Hepatocyte (in vitro differentiated cells): ENCODE data around the gene PTPRR. TPM values are rescaled to one million over a fixed set of nuclear protein-coding genes. Genes with fewer than 3 reads are reported as not detected.

Source experiments
- DNase-seq: peaks from one replicate; pipeline ENCODE4 v3.0.0-alpha.2; 2016; ENCODE audit warnings: low spot score
- H2AFZ ChIP-seq: fragments of 200-600 bp; sonication (generic); 2 replicates; pipeline ENCODE4 v1.6.0; 2016; ENCODE audit warnings: antibody characterized with exemption, mild to moderate bottlenecking
- H3K27ac ChIP-seq: fragments of 200-600 bp; sonication (generic); 2 replicates; pipeline ENCODE4 v1.5.1; 2016; ENCODE audit warnings: mild to moderate bottlenecking
- H3K27me3 ChIP-seq: fragments of 200-600 bp; sonication (generic); 2 replicates; pipeline ENCODE4 v1.6.1; 2016
- H3K36me3 ChIP-seq: fragments of 200-600 bp; sonication (generic); replicated peaks from 2 replicates; pipeline ENCODE4 v1.5.1; 2016; ENCODE audit warnings: low read depth; ENCODE audit not compliant: insufficient read depth
- H3K4me1 ChIP-seq: fragments of 200-600 bp; sonication (generic); 2 replicates; pipeline ENCODE4 v1.5.1; 2016; ENCODE audit warnings: mild to moderate bottlenecking, moderate library complexity; ENCODE audit not compliant: insufficient read depth
- H3K4me2 ChIP-seq: fragments of 200-600 bp; sonication (generic); 2 replicates; pipeline ENCODE4 v1.6.0; 2016
- H3K4me3 ChIP-seq: fragments of 200-600 bp; sonication (generic); 2 replicates; pipeline ENCODE4 v1.5.1; 2016; ENCODE audit warnings: mild to moderate bottlenecking
- H3K79me2 ChIP-seq: fragments of 200-600 bp; sonication (generic); 2 replicates; pipeline ENCODE4 v1.6.0; 2017; ENCODE audit warnings: mild to moderate bottlenecking
- H3K9me2 ChIP-seq: fragments of 200-600 bp; sonication (generic); replicated peaks from 2 replicates; pipeline ENCODE4 v1.6.0; 2017; ENCODE audit warnings: mild to moderate bottlenecking; ENCODE audit not compliant: insufficient read depth
- H3K9me3 ChIP-seq: fragments of 200-600 bp; sonication (generic); 2 replicates; pipeline ENCODE4 v1.5.1; 2016; ENCODE audit warnings: low read depth, mild to moderate bottlenecking
- H4K20me1 ChIP-seq: fragments of 200-600 bp; sonication (generic); 2 replicates; pipeline ENCODE4 v1.6.0; 2016; ENCODE audit warnings: mild to moderate bottlenecking; ENCODE audit not compliant: insufficient read depth, poor library complexity, severe bottlenecking
- EZH2 ChIP-seq: fragments of 200-600 bp; sonication (generic); IDR thresholded peaks from 2 replicates; pipeline ENCODE4 v1.6.1; 2016; ENCODE audit warnings: antibody characterized with exemption, mild to moderate bottlenecking, borderline replicate concordance
- EZH2phosphoT487 ChIP-seq: fragments of 200-600 bp; sonication (generic); IDR thresholded peaks from one replicate; pipeline ENCODE4 v1.6.1; 2018; ENCODE audit warnings: antibody characterized with exemption, mild to moderate bottlenecking, low read depth, moderate library complexity; ENCODE audit not compliant: unreplicated experiment, severe bottlenecking
- WGBS: methylation state at CpG from one replicate; pipeline ENCODE4 v1.1.6; 2016; ENCODE audit warnings: low lambda C conversion rate; ENCODE audit errors: missing lambda C conversion rate; 5-methylcytosine and 5-hydroxymethylcytosine counted together
- polyA plus RNA-seq: library from polyadenylated mRNA; unstranded; fragments of >200 nt; fragmentation: Nextera tagmentation; extraction: Ambion mirVana; gene quantifications from 2 replicates; pipeline ENCODE4 v1.2.1, GENCODE V29; 2016
- total RNA-seq: library from RNA; depleted of rRNA; stranded (reverse); fragments of >200 nt; gene quantifications from 2 replicates; pipeline ENCODE4 v1.2.3, GENCODE V29; 2014
- TF ChIP-seq, protein P1 (sequence below): fragments of 200-600 bp; sonication (generic); IDR thresholded peaks from 2 replicates; pipeline ENCODE4 v1.5.1; 2016; ENCODE audit warnings: antibody characterized with exemption, mild to moderate bottlenecking; ENCODE audit not compliant: poor library complexity

PTPRR gene, protein sequence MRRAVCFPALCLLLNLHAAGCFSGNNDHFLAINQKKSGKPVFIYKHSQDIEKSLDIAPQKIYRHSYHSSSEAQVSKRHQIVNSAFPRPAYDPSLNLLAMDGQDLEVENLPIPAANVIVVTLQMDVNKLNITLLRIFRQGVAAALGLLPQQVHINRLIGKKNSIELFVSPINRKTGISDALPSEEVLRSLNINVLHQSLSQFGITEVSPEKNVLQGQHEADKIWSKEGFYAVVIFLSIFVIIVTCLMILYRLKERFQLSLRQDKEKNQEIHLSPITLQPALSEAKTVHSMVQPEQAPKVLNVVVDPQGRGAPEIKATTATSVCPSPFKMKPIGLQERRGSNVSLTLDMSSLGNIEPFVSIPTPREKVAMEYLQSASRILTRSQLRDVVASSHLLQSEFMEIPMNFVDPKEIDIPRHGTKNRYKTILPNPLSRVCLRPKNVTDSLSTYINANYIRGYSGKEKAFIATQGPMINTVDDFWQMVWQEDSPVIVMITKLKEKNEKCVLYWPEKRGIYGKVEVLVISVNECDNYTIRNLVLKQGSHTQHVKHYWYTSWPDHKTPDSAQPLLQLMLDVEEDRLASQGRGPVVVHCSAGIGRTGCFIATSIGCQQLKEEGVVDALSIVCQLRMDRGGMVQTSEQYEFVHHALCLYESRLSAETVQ
- total RNA-seq (4.8 TPM in 2 replicates), polyA plus RNA-seq (1.9 and 2.0 TPM in 2 replicates)

DNA sequence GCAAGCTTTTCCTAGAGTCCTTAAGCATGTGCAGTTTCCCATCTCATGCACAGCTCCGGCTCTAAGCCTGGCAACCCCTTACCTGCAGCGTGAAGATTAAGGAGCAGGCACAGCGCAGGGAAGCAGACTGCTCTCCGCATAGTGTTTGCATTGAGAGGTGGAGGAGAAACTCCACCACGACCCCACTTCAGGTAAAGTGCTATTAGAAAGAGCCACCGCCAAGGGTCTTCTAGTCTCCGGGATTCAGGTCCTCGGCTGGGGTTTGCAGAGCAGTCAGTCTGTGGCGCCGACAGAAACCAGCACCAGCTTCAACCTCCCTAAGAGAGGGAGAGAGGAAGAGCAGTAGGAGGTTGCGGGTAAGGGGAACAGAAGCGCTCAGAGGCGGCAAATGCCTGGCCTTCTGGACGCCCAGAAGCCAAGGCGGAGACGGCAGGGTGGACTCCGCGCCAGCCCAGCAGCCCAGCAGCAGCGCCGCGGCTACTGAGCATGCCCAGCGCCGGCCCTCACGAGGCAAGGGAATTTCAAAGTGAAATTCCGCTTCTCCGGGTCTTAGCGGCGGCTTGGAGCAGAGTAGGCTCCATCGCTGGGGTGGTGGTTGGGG, at the start of gene PTPRR:
Gene PTPRR (minus strand): TSS at position 488 of the 601 bp plus-strand sequence. CDS start 348 bp downstream, at position 140.
- no peaks in the 10 kb centered on the region for H3K9me3 ChIP-seq
- H3K27ac ChIP-seq, result no peak within 1 kb of the TSS
- no peak for TF ChIP-seq EZH2phosphoT487
- no peak within 1 kb of the TSS for H2AFZ ChIP-seq
- no peaks in the 10 kb centered on the region for H3K79me2 ChIP-seq
- H3K4me1 ChIP-seq, result no peaks in the 10 kb centered on the region
- H3K27me3 ChIP-seq, result peaks cover 42% of the 10 kb centered on the region
- peak; percentile 28 for DNase-seq
- peak within 1 kb of the TSS; percentile 12 for H3K4me3 ChIP-seq
- 5% methylated on average over 24 of the region's 29 CpGs for WGBS
- H3K9me2 ChIP-seq, result no peaks in the 10 kb centered on the region
- no peaks in the 10 kb centered on the region for H4K20me1 ChIP-seq
- no peaks in the 10 kb centered on the region for H3K36me3 ChIP-seq
- H3K4me2 ChIP-seq, result peak within 1 kb of the TSS; percentile 87

DNA sequence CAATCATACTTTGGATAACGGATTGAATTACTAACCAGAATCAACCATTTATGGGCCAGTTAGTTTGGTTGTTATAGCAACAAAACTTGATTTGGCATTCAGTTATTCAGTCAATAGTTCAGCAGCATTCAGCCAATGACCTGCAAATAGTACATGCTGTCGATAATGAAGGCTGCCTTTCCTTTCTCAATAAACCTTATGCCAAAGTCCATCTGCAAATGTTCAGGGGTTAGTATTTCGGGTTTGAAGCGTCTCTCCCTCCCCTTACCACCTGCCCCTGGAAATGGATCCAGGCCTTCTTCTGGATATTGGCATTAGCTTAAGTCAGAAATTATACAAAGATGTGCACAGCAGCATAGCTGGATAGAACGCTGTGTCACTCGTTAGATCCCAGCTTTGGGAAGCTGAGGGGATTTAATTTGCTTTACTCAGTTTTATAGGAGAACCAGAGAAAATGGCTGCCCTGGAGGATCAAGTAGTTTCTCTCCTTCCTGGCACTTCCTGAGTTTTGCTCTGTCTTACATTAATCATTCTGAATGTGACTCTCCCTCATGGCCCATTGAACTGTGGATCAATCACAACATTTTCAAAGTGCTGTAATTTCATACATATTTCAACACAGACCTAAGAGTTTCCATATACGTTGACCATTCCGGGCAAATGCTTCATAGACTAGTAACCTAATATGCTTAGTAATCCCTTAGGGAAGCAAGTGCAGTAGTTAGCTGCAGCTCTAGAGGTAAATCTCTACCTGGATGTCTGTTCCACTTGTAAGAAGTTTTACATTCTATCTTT, 46.7 kb upstream of the PTPRR start:
- no peak overlapping the region for H3K4me3 ChIP-seq
- H3K79me2 ChIP-seq, result no peaks in the 10 kb centered on the region
- 93% methylated on average over 8 of the region's 8 CpGs for WGBS
- H3K27me3 ChIP-seq, result no peaks in the 10 kb centered on the region
- no peaks in the 10 kb centered on the region for H4K20me1 ChIP-seq
- TF ChIP-seq, protein P1, sequence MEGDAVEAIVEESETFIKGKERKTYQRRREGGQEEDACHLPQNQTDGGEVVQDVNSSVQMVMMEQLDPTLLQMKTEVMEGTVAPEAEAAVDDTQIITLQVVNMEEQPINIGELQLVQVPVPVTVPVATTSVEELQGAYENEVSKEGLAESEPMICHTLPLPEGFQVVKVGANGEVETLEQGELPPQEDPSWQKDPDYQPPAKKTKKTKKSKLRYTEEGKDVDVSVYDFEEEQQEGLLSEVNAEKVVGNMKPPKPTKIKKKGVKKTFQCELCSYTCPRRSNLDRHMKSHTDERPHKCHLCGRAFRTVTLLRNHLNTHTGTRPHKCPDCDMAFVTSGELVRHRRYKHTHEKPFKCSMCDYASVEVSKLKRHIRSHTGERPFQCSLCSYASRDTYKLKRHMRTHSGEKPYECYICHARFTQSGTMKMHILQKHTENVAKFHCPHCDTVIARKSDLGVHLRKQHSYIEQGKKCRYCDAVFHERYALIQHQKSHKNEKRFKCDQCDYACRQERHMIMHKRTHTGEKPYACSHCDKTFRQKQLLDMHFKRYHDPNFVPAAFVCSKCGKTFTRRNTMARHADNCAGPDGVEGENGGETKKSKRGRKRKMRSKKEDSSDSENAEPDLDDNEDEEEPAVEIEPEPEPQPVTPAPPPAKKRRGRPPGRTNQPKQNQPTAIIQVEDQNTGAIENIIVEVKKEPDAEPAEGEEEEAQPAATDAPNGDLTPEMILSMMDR, result no peak
- TF ChIP-seq EZH2phosphoT487, result no peak
- no peak for TF ChIP-seq EZH2
- no peaks in the 10 kb centered on the region for H3K36me3 ChIP-seq
- H3K4me1 ChIP-seq, result no peaks in the 10 kb centered on the region
- H3K4me2 ChIP-seq, result no peak overlapping the region
- no peaks in the 10 kb centered on the region for H3K9me3 ChIP-seq
- no peak overlapping the region for H2AFZ ChIP-seq
- DNase-seq, result no peak
- no peaks in the 10 kb centered on the region for H3K9me2 ChIP-seq
- H3K27ac ChIP-seq, result no peak overlapping the region

DNA sequence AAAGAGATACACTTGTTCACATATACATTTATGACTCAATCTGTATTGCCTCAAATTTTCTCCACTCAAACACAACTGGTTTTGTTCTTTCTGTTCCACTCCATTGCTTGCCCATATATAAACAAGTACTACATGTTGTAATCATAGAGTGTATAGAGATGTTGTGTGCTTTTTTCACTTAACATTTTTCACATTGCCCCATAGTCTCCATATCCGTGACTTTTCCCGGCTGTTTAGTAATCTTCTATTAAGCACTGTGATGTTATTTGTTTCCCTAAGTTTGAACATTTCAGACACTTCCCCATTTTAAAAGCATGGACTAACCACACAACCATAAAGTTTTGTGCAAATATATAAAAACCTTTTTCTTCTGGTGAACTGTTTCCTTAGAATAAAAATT, 45.5 kb upstream of the PTPRR start:
- TF ChIP-seq EZH2 (no peak), EZH2phosphoT487 (no peak)
- TF ChIP-seq, protein P1, result no peak
- Histone ChIP-seq H3K27me3 (no peaks in the 10 kb centered on the region), H3K9me2 (no peaks in the 10 kb centered on the region), H3K79me2 (no peaks in the 10 kb centered on the region), H3K36me3 (no peaks in the 10 kb centered on the region), H3K4me3 (no peak overlapping the region), H3K27ac (no peak overlapping the region), H3K9me3 (no peaks in the 10 kb centered on the region), H2AFZ (no peak overlapping the region), H4K20me1 (no peaks in the 10 kb centered on the region), H3K4me1 (no peaks in the 10 kb centered on the region), H3K4me2 (no peak overlapping the region)
- DNase-seq, result no peak
- WGBS, result 94% methylated on average over 2 of the region's 2 CpGs
